Activated naive CD8-positive, alpha-beta T cell treated with anti-CD3 and anti-CD28 coated beads, Interleukin-2, amount 50 U/mL, for 16 hours (primary cell): Measurements from ENCODE around the gene PIK3CB.
"Not testable (repeated sequence)": the region's sequence is repeated elsewhere in the genome, so short reads cannot be mapped to it uniquely, and the experiment has no call there.

Experiments
- DNase-seq: peaks from one replicate; pipeline ENCODE4 v3.0.0-alpha.2; 2020; ENCODE audit warnings: low read depth, low spot score

Gene PIK3CB

GRCh38 chr3:138681463-138682220 is 153.1 kb downstream of the PIK3CB start:
- no peak for DNase-seq

GRCh38 chr3:138680974-138681373 is 153.8 kb downstream of the PIK3CB start:
- not testable (repeated sequence) for DNase-seq

GRCh38 chr3:138678874-138679392 is 155.8 kb downstream of the PIK3CB start:
- no peak for DNase-seq

GRCh38 chr3:138678086-138678485 is 156.6 kb downstream of the PIK3CB start:
- no peak for DNase-seq

- no peak for DNase-seq
These were observed 159.3 kb downstream of the PIK3CB start for GRCh38 chr3:138675393-138675792.

- DNase-seq: no peak
These were observed 160.8 kb downstream of the PIK3CB start for GRCh38 chr3:138673641-138674530.

- no peak for DNase-seq
These were observed 164.3 kb downstream of the PIK3CB start for GRCh38 chr3:138670407-138670806.

- no peak for DNase-seq
These were observed 166.6 kb downstream of the PIK3CB start for GRCh38 chr3:138668107-138668506.

- no peak for DNase-seq
These were observed 177.2 kb downstream of the PIK3CB start for GRCh38 chr3:138657508-138657907.

GRCh38 chr3:138653567-138653966 is 181.2 kb downstream of the PIK3CB start:
- DNase-seq: no peak

- no peak for DNase-seq
These were observed 185.6 kb downstream of the PIK3CB start for GRCh38 chr3:138649134-138649533.

- no peak for DNase-seq
These were observed 188.2 kb downstream of the PIK3CB start for GRCh38 chr3:138646513-138646912.

GRCh38 chr3:138646008-138646407 is 188.7 kb downstream of the PIK3CB start:
- no peak for DNase-seq

GRCh38 chr3:138642927-138643253 is 191.8 kb downstream of the PIK3CB start:
- no peak for DNase-seq

- DNase-seq: no peak
These were observed 192.4 kb downstream of the PIK3CB start for GRCh38 chr3:138642226-138642926.

GRCh38 chr3:138640537-138640936 is 194.2 kb downstream of the PIK3CB start:
- no peak for DNase-seq

GRCh38 chr3:138638641-138639040 is 196.1 kb downstream of the PIK3CB start:
- DNase-seq: no peak

- no peak for DNase-seq
These were observed 205.2 kb downstream of the PIK3CB start for GRCh38 chr3:138629526-138629925.

GRCh38 chr3:138625707-138626365 is 208.9 kb downstream of the PIK3CB start:
- DNase-seq: no peak

GRCh38 chr3:138624518-138624917 is 210.2 kb downstream of the PIK3CB start:
- DNase-seq: no peak

- DNase-seq: no peak
These were observed 214.3 kb downstream of the PIK3CB start for GRCh38 chr3:138620431-138620830.
